DMS 273 treated with DMSO at 0.1 percent for 48 hours (cell line): ENCODE measurements around the gene FZD7.

ENCODE experiments used
- DNase-seq: peaks from one replicate; lab custom pipeline; 2025; lab: John Stamatoyannopoulos, UW

Gene FZD7

DNA sequence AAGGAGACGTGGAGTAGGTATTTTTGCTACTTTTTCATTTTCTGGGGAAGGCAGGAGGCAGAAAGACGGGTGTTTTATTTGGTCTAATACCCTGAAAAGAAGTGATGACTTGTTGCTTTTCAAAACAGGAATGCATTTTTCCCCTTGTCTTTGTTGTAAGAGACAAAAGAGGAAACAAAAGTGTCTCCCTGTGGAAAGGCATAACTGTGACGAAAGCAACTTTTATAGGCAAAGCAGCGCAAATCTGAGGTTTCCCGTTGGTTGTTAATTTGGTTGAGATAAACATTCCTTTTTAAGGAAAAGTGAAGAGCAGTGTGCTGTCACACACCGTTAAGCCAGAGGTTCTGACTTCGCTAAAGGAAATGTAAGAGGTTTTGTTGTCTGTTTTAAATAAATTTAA lies 3.4 kb downstream of the FZD7 start:
- DNase-seq: no peak

DNA sequence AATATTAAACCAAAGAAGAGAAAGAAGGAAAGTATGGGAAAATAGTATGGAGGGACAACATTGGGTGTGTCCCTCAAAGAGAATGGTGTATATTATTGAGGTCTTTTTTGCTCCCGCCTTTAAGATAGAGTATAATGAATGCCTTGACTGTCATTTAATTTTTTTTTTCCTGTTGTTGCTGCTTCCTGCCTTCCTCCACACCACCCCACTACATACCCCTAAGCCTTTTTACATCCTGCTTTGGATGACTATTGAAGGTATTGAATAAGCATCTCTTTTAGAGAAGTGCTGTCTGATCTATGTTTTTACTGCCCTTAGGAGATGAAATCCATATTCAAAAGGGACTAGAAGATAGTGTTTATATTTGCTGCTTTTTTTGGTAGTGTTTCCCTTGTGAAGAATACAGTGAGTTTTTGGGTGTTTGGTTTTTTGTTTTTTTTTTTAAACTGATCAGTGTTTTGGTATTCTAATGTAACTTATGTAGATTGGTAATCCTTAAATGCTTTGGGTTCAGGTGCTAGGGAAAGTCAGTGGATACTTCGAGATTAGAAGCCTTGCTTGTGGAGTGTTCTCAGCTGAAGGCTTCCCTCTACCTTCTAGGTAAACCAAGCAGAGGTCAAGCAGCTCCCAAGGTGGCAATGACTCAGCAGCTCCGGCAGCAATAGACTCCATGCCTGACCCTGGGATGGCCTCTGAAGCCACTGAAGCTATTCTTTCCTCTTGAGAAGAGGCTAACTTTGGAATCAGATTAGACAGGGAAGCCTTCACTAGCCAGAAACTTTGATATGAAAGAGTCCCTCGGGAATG lies 5.0 kb downstream of the FZD7 start:
- DNase-seq: no peak

DNA sequence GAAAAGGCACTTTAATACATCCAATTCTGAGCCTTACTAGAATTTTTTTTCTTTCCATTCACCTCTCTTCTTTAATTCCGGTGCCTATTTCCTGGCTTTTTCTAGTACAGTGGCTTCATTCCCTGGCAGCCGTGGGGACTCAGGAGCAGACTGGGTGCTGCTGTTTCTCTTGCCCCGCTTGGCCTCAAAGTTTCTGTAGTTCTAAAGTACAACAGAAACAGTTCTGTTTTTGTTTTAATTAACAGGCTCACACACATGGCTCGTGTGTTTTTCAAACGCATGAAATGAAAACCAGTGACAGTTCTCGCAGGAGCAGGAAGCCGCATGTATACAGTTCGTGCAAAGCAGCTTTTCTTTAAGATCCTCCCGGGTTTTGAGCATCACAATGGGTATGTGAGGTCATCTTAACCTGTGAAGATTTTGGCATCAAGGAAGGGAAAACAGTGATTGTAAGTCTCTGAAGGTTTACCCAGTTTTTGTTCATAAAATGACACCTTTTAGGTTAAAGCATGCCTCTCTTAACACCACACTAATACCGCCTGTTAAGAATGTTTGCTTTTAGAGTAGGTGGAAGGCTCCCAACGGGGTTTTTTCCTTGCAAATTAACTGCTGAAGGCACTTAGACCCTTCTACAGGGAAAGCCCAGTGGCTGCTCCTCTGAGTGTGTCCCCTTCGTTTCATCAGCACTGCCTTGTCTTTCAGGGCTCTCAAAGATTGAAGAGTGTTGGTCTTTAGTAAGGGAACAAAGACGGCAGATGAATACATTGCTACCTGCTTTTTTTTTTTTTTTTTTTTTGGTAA lies 5.8 kb downstream of the FZD7 start:
- DNase-seq: no peak

DNA sequence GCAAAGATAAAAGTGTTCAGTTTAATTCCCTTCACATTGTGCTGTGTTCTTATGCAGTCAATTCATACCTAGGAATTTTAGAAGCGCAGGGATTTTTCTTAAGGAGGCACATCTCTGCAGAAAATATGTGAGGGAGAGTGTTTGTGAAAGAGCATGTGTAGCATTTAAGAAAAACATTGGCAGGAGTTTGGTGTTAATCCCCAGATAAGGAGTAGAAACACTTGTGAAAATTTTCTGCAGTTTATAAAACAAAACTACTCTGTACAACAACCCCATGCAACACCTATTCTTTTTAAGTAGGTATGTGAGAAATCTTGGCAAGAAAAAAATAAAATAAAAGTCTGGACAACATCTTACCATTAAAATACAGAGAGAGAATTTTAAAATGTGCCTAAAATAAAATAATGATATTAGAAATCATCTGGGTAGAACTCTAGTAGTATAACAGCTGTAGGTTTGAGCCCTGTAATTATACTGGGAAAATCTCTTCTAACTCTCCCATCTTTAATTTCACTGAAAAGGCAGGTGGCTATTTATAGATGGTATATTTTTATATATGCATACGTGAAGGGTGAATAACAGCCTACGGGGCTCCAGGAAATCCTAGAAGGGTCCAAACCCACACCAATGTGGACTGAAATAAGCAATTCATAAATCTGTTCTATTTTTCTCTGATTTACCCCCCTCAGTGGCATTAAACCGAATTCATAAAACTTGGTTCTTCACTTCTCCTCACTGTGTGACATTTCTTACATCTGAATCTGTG lies 6.6 kb downstream of the FZD7 start:
- peak; percentile 55 for DNase-seq

- DNase-seq: no peak
Measured at GRCh38 chr2:202042444-202042843, 8.8 kb downstream of the FZD7 start.

- DNase-seq: no peak
Measured at GRCh38 chr2:202043475-202043874, 9.8 kb downstream of the FZD7 start.

GRCh38 chr2:202044777-202045176 lies 11.1 kb downstream of the FZD7 start:
- no peak for DNase-seq

- no peak for DNase-seq
Measured at GRCh38 chr2:202046572-202046971, 12.9 kb downstream of the FZD7 start.

- no peak for DNase-seq
Measured at GRCh38 chr2:202049092-202049728, 15.6 kb downstream of the FZD7 start.

DNA sequence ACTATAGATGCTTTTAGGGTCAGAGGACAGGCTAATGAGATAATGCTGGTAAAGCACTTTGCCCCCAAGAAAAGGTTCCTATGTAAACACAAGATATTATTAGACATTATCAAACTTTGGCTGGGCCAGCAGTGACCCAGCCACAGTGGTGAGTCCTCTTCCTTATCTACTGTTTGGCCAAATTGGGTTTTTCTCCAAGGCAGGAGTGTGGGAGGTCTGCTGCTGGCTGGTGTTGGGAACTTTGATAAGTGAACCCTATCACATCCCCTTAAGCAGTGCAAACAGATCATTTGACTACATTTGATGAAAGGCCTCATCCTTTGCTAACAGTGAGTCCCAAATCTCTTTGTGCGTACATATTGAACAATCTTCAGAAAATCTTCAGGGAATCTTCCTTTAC lies 16.2 kb downstream of the FZD7 start:
- no peak for DNase-seq

- DNase-seq: no peak
Measured at GRCh38 chr2:202050652-202051051, 17.0 kb downstream of the FZD7 start.

DNA sequence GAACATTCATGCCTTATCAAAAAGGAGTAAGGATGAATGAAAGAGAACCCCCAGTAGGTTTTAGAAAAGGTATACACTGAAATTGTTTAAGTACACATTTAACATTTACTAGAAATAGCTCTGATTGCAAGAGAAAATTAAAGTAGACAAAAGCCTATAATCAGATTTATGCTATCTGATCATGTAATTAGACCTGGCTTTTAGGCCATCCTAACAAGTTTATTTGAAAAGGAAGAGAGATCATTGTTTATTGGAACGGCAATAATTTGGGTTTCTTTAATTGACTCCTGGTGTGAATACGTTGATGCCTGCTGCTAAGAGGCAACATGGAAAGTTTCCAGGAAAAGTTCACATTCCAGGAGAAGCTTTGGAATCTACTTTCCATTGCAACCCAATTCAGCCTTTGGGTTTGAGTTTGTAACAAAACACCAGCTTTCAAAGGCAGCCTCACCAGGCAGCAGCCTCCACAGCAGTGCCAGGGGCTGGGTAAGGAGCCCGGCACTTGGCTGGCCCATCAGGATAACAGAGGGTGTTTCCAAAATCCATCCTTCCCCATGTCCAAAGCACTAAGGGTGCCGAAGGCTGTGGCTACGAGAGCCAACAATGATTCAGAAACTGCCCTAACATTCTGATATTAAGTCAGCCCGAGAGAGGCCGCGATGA lies 18.0 kb downstream of the FZD7 start:
- DNase-seq: no peak

- DNase-seq: no peak
Measured at GRCh38 chr2:202052235-202052634, 18.6 kb downstream of the FZD7 start.

GRCh38 chr2:202054679-202055078 lies 21.0 kb downstream of the FZD7 start:
- no peak for DNase-seq

GRCh38 chr2:202056611-202057010 lies 23.0 kb downstream of the FZD7 start:
- DNase-seq: no peak

GRCh38 chr2:202060218-202060617 lies 26.6 kb downstream of the FZD7 start:
- no peak for DNase-seq

DNA sequence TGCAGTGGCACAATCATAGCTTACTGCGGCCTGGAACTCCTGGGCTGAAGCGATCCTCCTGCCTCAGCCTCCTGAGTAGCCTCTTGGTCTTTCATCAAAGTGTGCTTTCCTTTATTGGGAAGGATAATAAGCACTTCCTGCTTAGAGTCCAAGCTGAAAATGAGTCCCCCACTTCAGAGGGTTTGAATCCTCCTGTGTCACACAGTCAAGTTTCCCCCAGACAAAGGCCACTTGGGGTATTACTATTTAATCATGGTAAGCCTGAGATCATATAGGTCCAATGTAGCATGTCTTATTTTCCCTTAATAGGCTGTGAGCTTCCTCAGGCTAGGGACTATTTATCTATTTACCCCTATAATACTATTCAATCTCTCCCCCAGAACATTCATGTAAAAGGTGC lies 28.0 kb downstream of the FZD7 start:
- no peak for DNase-seq

- DNase-seq: peak; percentile 58
Measured at GRCh38 chr2:202064171-202064880, 30.7 kb downstream of the FZD7 start.

DNA sequence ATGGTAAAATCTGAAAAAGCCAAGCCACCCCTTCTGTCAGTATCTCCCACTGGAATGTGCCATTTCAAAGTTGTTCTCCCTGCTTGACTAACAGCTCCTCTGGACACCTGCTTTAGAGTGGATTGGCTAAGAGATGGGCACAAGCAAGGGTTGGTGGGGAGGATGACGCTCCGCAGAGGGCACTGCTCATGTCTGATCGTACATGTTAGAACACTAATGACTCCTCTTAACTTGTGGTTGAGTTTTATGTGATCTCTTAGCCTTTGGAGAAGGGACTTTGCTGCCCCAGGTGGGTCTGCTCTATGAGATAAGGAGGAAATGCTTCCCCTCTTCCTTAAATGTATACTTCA lies 31.2 kb downstream of the FZD7 start:
- DNase-seq: no peak

DNA sequence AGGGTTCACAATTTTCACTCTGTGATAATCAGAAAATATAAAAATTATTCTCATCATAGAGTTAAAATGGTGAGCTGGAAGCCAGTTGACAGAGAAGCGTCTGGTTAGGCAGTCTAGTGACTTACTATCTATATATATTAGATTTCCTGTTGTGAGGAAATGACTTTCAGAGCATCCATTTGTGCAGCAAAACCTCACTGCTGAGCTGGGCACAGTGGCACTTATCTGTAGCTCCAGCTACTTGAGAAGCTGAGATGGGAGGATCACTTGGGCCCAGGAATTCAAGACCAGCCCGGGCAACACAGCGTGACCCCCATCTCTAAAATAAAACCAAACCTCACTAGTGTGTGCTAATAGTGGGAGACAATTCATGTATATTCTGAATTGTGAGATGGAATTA lies 32.2 kb downstream of the FZD7 start:
- no peak for DNase-seq

DNA sequence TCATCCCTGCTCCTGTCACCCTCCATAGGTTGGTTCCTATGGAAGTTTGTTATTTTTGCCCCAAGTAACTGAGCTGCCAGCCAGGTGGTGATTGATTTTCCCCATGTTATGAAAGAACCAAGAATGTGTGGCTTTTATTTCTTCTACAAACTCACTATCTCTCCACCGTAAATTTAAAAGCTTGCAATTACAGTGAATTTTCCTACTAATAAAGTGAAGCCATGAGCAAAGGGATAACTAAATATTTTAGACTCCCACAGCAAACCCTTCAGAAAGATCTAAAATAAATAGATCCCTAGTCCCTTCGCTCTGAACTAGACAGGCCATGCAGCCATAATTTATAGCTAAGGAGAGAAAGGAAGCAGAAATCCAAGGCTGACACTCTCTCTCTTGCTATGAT lies 33.2 kb downstream of the FZD7 start:
- DNase-seq: no peak
